SK-N-SH (cell line): ENCODE measurements around the gene ASCC3. TPM values are rescaled to one million over a fixed set of nuclear protein-coding genes. Genes with fewer than 3 reads are reported as not detected.

ENCODE experiments used
- CTCF ChIA-PET: fragments of 300-600, 350-600 bp; formaldehyde crosslinking; extraction: SDS; loops from one replicate; lab custom pipeline; 2021; lab: Yijun Ruan, JAX
- POLR2A ChIA-PET: fragments of 350-600 bp; sonication (Branson Sonifier 250); formaldehyde crosslinking; extraction: SDS; loops from one replicate; lab custom pipeline; 2020; ENCODE audit warnings: antibody characterized with exemption, inconsistent platforms; lab: Yijun Ruan, JAX
- DNase-seq: peaks from one replicate; pipeline ENCODE4 v3.0.0; 2012
- H2AFZ ChIP-seq: fragments of 200-600 bp; sonication (generic); 2 replicates; pipeline ENCODE4 v1.8.1; 2016; ENCODE audit warnings: antibody characterized with exemption, mild to moderate bottlenecking, low read depth
- H3F3A ChIP-seq: fragments of 200-600 bp; sonication (generic); replicated peaks from 2 replicates; pipeline ENCODE3; 2016; ENCODE audit warnings: antibody characterized with exemption, mild to moderate bottlenecking; ENCODE audit not compliant: insufficient read depth
- H3K27ac ChIP-seq, 2 experiments: fragments of 200-500 bp in 1 of 2; fragments of 200-600 bp in 1 of 2; sonication (Bioruptor generic) in 1 of 2; sonication (generic), shearing (Covaris generic) in 1 of 2; 2 replicates each; pipeline versions ENCODE4 v1.5.1 to v1.6.1; 2014 to 2016; ENCODE audit warnings: low read depth in 2 of 2, inconsistent platforms in 1 of 2, low read length in 1 of 2, mild to moderate bottlenecking in 1 of 2, mixed read lengths in 1 of 2
- H3K27me3 ChIP-seq: fragments of 200-600 bp; sonication (generic), shearing (Covaris generic); 2 replicates; pipeline ENCODE4 v1.6.1; 2016; ENCODE audit warnings: mixed run types; ENCODE audit not compliant: insufficient read depth
- H3K36me3 ChIP-seq, 2 experiments: fragments of 200-500 bp in 1 of 2; fragments of 200-600 bp in 1 of 2; sonication (Bioruptor generic) in 1 of 2; sonication (generic) in 1 of 2; replicated peaks in 1 of 2; 2 replicates each; pipeline versions ENCODE3 to v1.5.1; 2014 to 2016; ENCODE audit warnings: low read length in 1 of 2, mild to moderate bottlenecking in 1 of 2; ENCODE audit not compliant: insufficient read depth in 2 of 2, control insufficient read depth in 1 of 2
- H3K4me1 ChIP-seq, 2 experiments: fragments of 200-500 bp in 1 of 2; fragments of 200-600 bp in 1 of 2; sonication (Bioruptor generic) in 1 of 2; sonication (generic), shearing (Covaris generic) in 1 of 2; 2 replicates each; pipeline versions ENCODE4 v1.5.1 to v1.6.1; 2014 to 2016; ENCODE audit warnings: low read depth in 1 of 2, low read length in 1 of 2, mixed run types in 1 of 2; ENCODE audit not compliant: insufficient read depth in 2 of 2, control insufficient read depth in 1 of 2
- H3K4me2 ChIP-seq: fragments of 200-600 bp; sonication (generic), shearing (Covaris generic); 2 replicates; pipeline ENCODE4 v1.6.1; 2017; ENCODE audit warnings: mixed run types
- H3K4me3 ChIP-seq, 2 experiments: fragments of 200-500 bp in 1 of 2; fragments of 200-600 bp in 1 of 2; sonication (Bioruptor generic) in 1 of 2; sonication (generic), shearing (Covaris generic) in 1 of 2; 2 replicates each; pipeline versions ENCODE4 v1.5.1 to v1.8.1; 2014 to 2016; ENCODE audit warnings: low read depth in 2 of 2, inconsistent platforms in 1 of 2, low read length in 1 of 2, mild to moderate bottlenecking in 1 of 2, mixed read lengths in 1 of 2, moderate library complexity in 1 of 2
- H3K79me2 ChIP-seq: fragments of 200-600 bp; sonication (generic); 2 replicates; pipeline ENCODE4 v1.8.1; 2017; ENCODE audit warnings: mild to moderate bottlenecking; ENCODE audit not compliant: insufficient read depth
- H3K9ac ChIP-seq: fragments of 200-600 bp; sonication (generic); 2 replicates; pipeline ENCODE4 v1.6.1; 2017; ENCODE audit warnings: mixed run types
- H3K9me2 ChIP-seq: fragments of 200-600 bp; sonication (generic); 2 replicates; pipeline ENCODE4 v1.6.1; 2017; ENCODE audit warnings: mixed run types
- H3K9me3 ChIP-seq: fragments of 200-600 bp; sonication (generic); 2 replicates; pipeline ENCODE4 v1.6.1; 2017; ENCODE audit warnings: mixed run types, mild to moderate bottlenecking, moderate library complexity
- H4K20me1 ChIP-seq: fragments of 200-600 bp; sonication (generic); 2 replicates; pipeline ENCODE4 v1.6.1; 2017; ENCODE audit warnings: mild to moderate bottlenecking, mixed run types; ENCODE audit not compliant: insufficient read depth
- CHD2 ChIP-seq: fragments of 150-350 bp; IDR thresholded peaks from 2 replicates; pipeline ENCODE4 v1.6.1; 2018; ENCODE audit warnings: low read length; ENCODE audit not compliant: partially characterized antibody
- CTCF ChIP-seq: fragments of 200-600 bp; sonication (generic); IDR thresholded peaks from 2 replicates; pipeline ENCODE4 v1.6.1; 2017; ENCODE audit warnings: antibody characterized with exemption, mild to moderate bottlenecking, moderate library complexity
- EZH2phosphoT487 ChIP-seq: fragments of 200-600 bp; sonication (generic); IDR thresholded peaks from 2 replicates; pipeline ENCODE4 v1.6.1; 2017; ENCODE audit warnings: low read depth, mixed run types, mild to moderate bottlenecking, antibody characterized with exemption, moderate library complexity, borderline replicate concordance
- FOSL2 ChIP-seq: IDR thresholded peaks from 2 replicates; pipeline ENCODE4 v1.4.0; 2012; ENCODE audit warnings: low read depth, mild to moderate bottlenecking, moderate library complexity, borderline replicate concordance
- FOXJ3 ChIP-seq: sonication (generic); formaldehyde crosslinking; IDR thresholded peaks from 2 replicates; pipeline ENCODE4 v1.5.1; 2020; ENCODE audit warnings: mild to moderate bottlenecking, missing genetic modification reagents
- GABPA ChIP-seq: IDR thresholded peaks from 2 replicates; pipeline ENCODE4 v1.4.0; 2012; ENCODE audit warnings: low read depth, mild to moderate bottlenecking
- MAX ChIP-seq: IDR thresholded peaks from 2 replicates; pipeline ENCODE4 v1.4.0; 2012; ENCODE audit warnings: low read depth
- MXI1 ChIP-seq: IDR thresholded peaks from 2 replicates; pipeline ENCODE4 v1.6.1; 2012; ENCODE audit warnings: mild to moderate bottlenecking, low read depth, low read length, improper control_type of control experiment
- NFIC ChIP-seq: IDR thresholded peaks from 2 replicates; pipeline ENCODE4 v1.4.0; 2012; ENCODE audit warnings: borderline replicate concordance
- NRF1 ChIP-seq: IDR thresholded peaks from 2 replicates; pipeline ENCODE4 v1.6.1; 2012; ENCODE audit warnings: low read depth, mild to moderate bottlenecking, low read length
- PBX3 ChIP-seq: IDR thresholded peaks from 2 replicates; pipeline ENCODE4; 2012
- REST ChIP-seq: IDR thresholded peaks from 2 replicates; pipeline ENCODE4 v1.6.1; 2012; ENCODE audit warnings: mild to moderate bottlenecking, low read depth, low read length, moderate library complexity
- RFX5 ChIP-seq: IDR thresholded peaks from 2 replicates; pipeline ENCODE4 v1.6.1; 2012; ENCODE audit warnings: mild to moderate bottlenecking, improper control_type of control experiment, low read length
- RXRA ChIP-seq: IDR thresholded peaks from 2 replicates; pipeline ENCODE4 v1.4.0; 2012; ENCODE audit warnings: low read depth, mild to moderate bottlenecking, borderline replicate concordance
- TAF1 ChIP-seq: IDR thresholded peaks from 2 replicates; pipeline ENCODE4 v1.6.1; 2012; ENCODE audit warnings: low read depth, mild to moderate bottlenecking, low read length, moderate library complexity, borderline replicate concordance
- TCF12 ChIP-seq: IDR thresholded peaks from 2 replicates; pipeline ENCODE4 v1.4.0; 2012
- YY1 ChIP-seq: IDR thresholded peaks from 2 replicates; pipeline ENCODE4 v1.4.0; 2012; ENCODE audit warnings: low read depth, mild to moderate bottlenecking
- WGBS: methylation state at CpG from one replicate; pipeline ENCODE4 v1.1.6; 2017; ENCODE audit warnings: low lambda C conversion rate; 5-methylcytosine and 5-hydroxymethylcytosine counted together
- polyA plus RNA-seq, 3 experiments: library from polyadenylated mRNA; depleted of rRNA; stranded (reverse); fragments of >200 nt; gene quantifications; 2 replicates each; pipeline ENCODE4 v1.2.3, GENCODE V29; 2012

Gene ASCC3
- polyA plus RNA-seq, 1 of the 3 experiments (the other 2 are of a cell fraction), result 17.9 TPM

GRCh38 chr6:100801036-100801435 is 80.1 kb downstream of the ASCC3 start:
- POLR2A ChIA-PET, result no interaction called here
- no peak for TF ChIP-seq MXI1
- TF ChIP-seq REST, result no peak
- TF ChIP-seq TCF12, result no peak
- TF ChIP-seq FOSL2, result no peak
- no peak for TF ChIP-seq EZH2phosphoT487
- no peak for TF ChIP-seq CTCF
- no peak for TF ChIP-seq GABPA

GRCh38 chr6:100796049-100796823 is 84.9 kb downstream of the ASCC3 start:
- Histone ChIP-seq H3K9me3 (no peaks in the 10 kb centered on the region), H3K79me2 (peaks cover 8% of the 10 kb centered on the region; the same call in 1 of the 2 replicates), H3K9me2 (no peaks in the 10 kb centered on the region), H3K27me3 (no peaks in the 10 kb centered on the region), H4K20me1 (no peaks in the 10 kb centered on the region; the same call in 1 of the 2 replicates), H3K4me1 (no peaks in the 10 kb centered on the region; a peak in 1 of 4 replicates), H2AFZ (no peak overlapping the region), H3K9ac (no peak overlapping the region), H3F3A (no peaks in the 10 kb centered on the region), H3K4me2 (no peak overlapping the region), H3K27ac (no peak overlapping the region), H3K36me3 (peaks cover 24 to 35% of the 10 kb centered on the region in 2 experiments), H3K4me3 (no peak overlapping the region)
- 94% methylated on average over 4 of the region's 4 CpGs for WGBS
- ChIA-PET POLR2A (no interaction called here), CTCF (no interaction called here)
- DNase-seq, result no peak
- TF ChIP-seq TCF12 (no peak), RXRA (no peak), RFX5 (no peak), TAF1 (no peak), NFIC (no peak), FOXJ3 (CRISPR knock-in tag) (no peak), GABPA (no peak), YY1 (no peak), PBX3 (no peak), CHD2 (no peak), MAX (no peak), NRF1 (no peak)

More at GRCh38 chr6:100801036-100801435, 80.1 kb downstream of the ASCC3 start:
- no peak overlapping the region for H3K9ac ChIP-seq
- peaks cover 5% of the 10 kb centered on the region for H3F3A ChIP-seq
- DNase-seq, result no peak
- no peaks in the 10 kb centered on the region; the same call in 1 of the 2 replicates for H4K20me1 ChIP-seq
- no peaks in the 10 kb centered on the region for H3K9me3 ChIP-seq
- H3K27me3 ChIP-seq, result no peaks in the 10 kb centered on the region
- H3K9me2 ChIP-seq, result no peaks in the 10 kb centered on the region; the same call in 1 of the 2 replicates
- 95% methylated on average over 1 of the region's 1 CpG for WGBS
- no peak overlapping the region for H2AFZ ChIP-seq
- no peaks in the 10 kb centered on the region for H3K4me1 ChIP-seq
- peaks cover 23 to 40% of the 10 kb centered on the region in 2 experiments for H3K36me3 ChIP-seq
- no peak overlapping the region for H3K27ac ChIP-seq
- H3K4me3 ChIP-seq, result no peak overlapping the region
- H3K4me2 ChIP-seq, result no peak overlapping the region
- CTCF ChIA-PET, result no interaction called here
- peaks cover 37% of the 10 kb centered on the region for H3K79me2 ChIP-seq
